Measurements from ENCODE around the gene B9D2.
"Not testable (repeated sequence)": the region's sequence is repeated elsewhere in the genome, so short reads cannot be mapped to it uniquely, and the experiment has no call there.

The B9D2 gene

GRCh38 chr19:41354343-41354953 is 9.5 kb downstream of the B9D2 start:
- no peak for DNase-seq

GRCh38 chr19:41353466-41354342 is 10.2 kb downstream of the B9D2 start, which contains the start of gene TGFB1:
Gene TGFB1, minus strand, starts transcription at chr19:41353922. Its CDS starts 878 bp downstream, at chr19:41353044.
- peak; percentile 89 to 90 for DNase-seq

- peak; percentile 67 to 69 for DNase-seq
These were observed 11.1 kb downstream of the B9D2 start for GRCh38 chr19:41352609-41353465.

- DNase-seq, result no peak
These were observed 11.7 kb downstream of the B9D2 start for GRCh38 chr19:41352279-41352608.

- peak; percentile 80 to 81 for DNase-seq
These were observed 12.4 kb downstream of the B9D2 start for GRCh38 chr19:41351339-41352245.

GRCh38 chr19:41350735-41351338 is 13.1 kb downstream of the B9D2 start:
- no peak for DNase-seq

GRCh38 chr19:41346916-41347315 is 17.0 kb downstream of the B9D2 start:
- DNase-seq, result not testable (repeated sequence)

GRCh38 chr19:41344162-41344561 is 19.8 kb downstream of the B9D2 start:
- DNase-seq, result no peak

GRCh38 chr19:41341669-41342490 is 22.1 kb downstream of the B9D2 start:
- peak in 1 of 2 donors; percentile 64 for DNase-seq

GRCh38 chr19:41339936-41340335 is 24.0 kb downstream of the B9D2 start:
- no peak for DNase-seq

GRCh38 chr19:41335467-41335866 is 28.5 kb downstream of the B9D2 start:
- DNase-seq, result no peak

- peak; percentile 76 to 83 for DNase-seq
These were observed 29.2 kb downstream of the B9D2 start for GRCh38 chr19:41334793-41335192.

GRCh38 chr19:41332468-41332867 is 31.5 kb downstream of the B9D2 start:
- no peak for DNase-seq

- no peak for DNase-seq
These were observed 31.9 kb downstream of the B9D2 start for GRCh38 chr19:41332000-41332399.

- DNase-seq, result no peak
These were observed 32.8 kb downstream of the B9D2 start for GRCh38 chr19:41330946-41331678.

- DNase-seq, result no peak
These were observed 33.5 kb downstream of the B9D2 start for GRCh38 chr19:41330481-41330880.

GRCh38 chr19:41328842-41329225 is 35.1 kb downstream of the B9D2 start:
- DNase-seq, result peak; percentile 83 to 88

GRCh38 chr19:41328157-41328841 is 35.6 kb downstream of the B9D2 start:
- peak; percentile 53 to 56 for DNase-seq

GRCh38 chr19:41327576-41328156 is 36.3 kb downstream of the B9D2 start:
- DNase-seq, result peak; percentile 94 to 95

All from inflammatory macrophage (primary cell).